ENCODE data around the gene EFNA5.
A peak's percentile ranks its signal among the peaks of the same experiment; 100 is the strongest.

Gene EFNA5

GRCh38 chr5:107425541-107426031, 245.2 kb downstream of the EFNA5 start:
- DNase-seq (ENCODE audit: low spot score), result peak; percentile 89

GRCh38 chr5:107424491-107424890, 246.2 kb downstream of the EFNA5 start:
- DNase-seq (ENCODE audit: low spot score), result no peak

GRCh38 chr5:107422494-107422893, 248.2 kb downstream of the EFNA5 start:
- peak; percentile 55 for DNase-seq (ENCODE audit: low spot score)

- no peak for DNase-seq (ENCODE audit: low spot score)
Observed at GRCh38 chr5:107419498-107419897, 251.2 kb downstream of the EFNA5 start.

- no peak for DNase-seq (ENCODE audit: low spot score)
Observed at GRCh38 chr5:107418902-107419301, 251.8 kb downstream of the EFNA5 start.

GRCh38 chr5:107418071-107418470, 252.7 kb downstream of the EFNA5 start:
- peak; percentile 69 for DNase-seq (ENCODE audit: low spot score)

- DNase-seq (ENCODE audit: low spot score), result peak; percentile 56
Observed at GRCh38 chr5:107415762-107416161, 255.0 kb downstream of the EFNA5 start.

- no peak for DNase-seq (ENCODE audit: low spot score)
Observed at GRCh38 chr5:107414802-107415201, 255.9 kb downstream of the EFNA5 start.

- no peak for DNase-seq (ENCODE audit: low spot score)
Observed at GRCh38 chr5:107413754-107414153, 257.0 kb downstream of the EFNA5 start.

- no peak for DNase-seq (ENCODE audit: low spot score)
Observed at GRCh38 chr5:107408564-107408963, 262.2 kb downstream of the EFNA5 start.

GRCh38 chr5:107407713-107408298, 262.9 kb downstream of the EFNA5 start:
- DNase-seq (ENCODE audit: low spot score), result no peak

GRCh38 chr5:107404595-107405374, 266.0 kb downstream of the EFNA5 start:
- no peak for DNase-seq (ENCODE audit: low spot score)

- no peak for DNase-seq (ENCODE audit: low spot score)
Observed at GRCh38 chr5:107403228-107403953, 267.3 kb downstream of the EFNA5 start.

GRCh38 chr5:107402434-107403227, 268.1 kb downstream of the EFNA5 start:
- DNase-seq (ENCODE audit: low spot score), result no peak

- no peak for DNase-seq (ENCODE audit: low spot score)
Observed at GRCh38 chr5:107401470-107402122, 269.1 kb downstream of the EFNA5 start.

- no peak for DNase-seq (ENCODE audit: low spot score)
Observed at GRCh38 chr5:107400328-107400727, 270.4 kb downstream of the EFNA5 start.

GRCh38 chr5:107398703-107399102, 272.0 kb downstream of the EFNA5 start:
- DNase-seq (ENCODE audit: low spot score), result no peak

- DNase-seq (ENCODE audit: low spot score), result no peak
Observed at GRCh38 chr5:107396351-107396690, 274.4 kb downstream of the EFNA5 start.

GRCh38 chr5:107395632-107396350, 274.9 kb downstream of the EFNA5 start:
- DNase-seq (ENCODE audit: low spot score), result peak; percentile 63

GRCh38 chr5:107393851-107394250, 276.9 kb downstream of the EFNA5 start:
- DNase-seq (ENCODE audit: low spot score), result no peak

- DNase-seq (ENCODE audit: low spot score), result no peak
Observed at GRCh38 chr5:107391787-107392186, 278.9 kb downstream of the EFNA5 start.
